Measurements from ENCODE around the gene MYLK.

GRCh38 chr3:123780656-123781055 is 103.5 kb downstream of the MYLK start:
- TF ChIP-seq YY1 (IDR thresholded peaks at IDR 0.05) (no peak), CTCF (IDR thresholded peaks at IDR 0.05; ENCODE audit: low read depth, low read length, missing input control) (no peak), GABPA (IDR thresholded peaks at IDR 0.05 in 1 of 2, conservative IDR thresholded peaks at IDR 0.05 in 1 of 2) (no peak), TAF1 (conservative IDR thresholded peaks at IDR 0.05) (no peak)

Measured in liver (tissue), 3 donors.